NCI-H524 (cell line): ENCODE measurements around the gene SPOPL.

Experiments
- DNase-seq, 2 experiments: peaks; one replicate each; lab custom pipeline; 2025; lab: John Stamatoyannopoulos, UW

The SPOPL gene

DNA sequence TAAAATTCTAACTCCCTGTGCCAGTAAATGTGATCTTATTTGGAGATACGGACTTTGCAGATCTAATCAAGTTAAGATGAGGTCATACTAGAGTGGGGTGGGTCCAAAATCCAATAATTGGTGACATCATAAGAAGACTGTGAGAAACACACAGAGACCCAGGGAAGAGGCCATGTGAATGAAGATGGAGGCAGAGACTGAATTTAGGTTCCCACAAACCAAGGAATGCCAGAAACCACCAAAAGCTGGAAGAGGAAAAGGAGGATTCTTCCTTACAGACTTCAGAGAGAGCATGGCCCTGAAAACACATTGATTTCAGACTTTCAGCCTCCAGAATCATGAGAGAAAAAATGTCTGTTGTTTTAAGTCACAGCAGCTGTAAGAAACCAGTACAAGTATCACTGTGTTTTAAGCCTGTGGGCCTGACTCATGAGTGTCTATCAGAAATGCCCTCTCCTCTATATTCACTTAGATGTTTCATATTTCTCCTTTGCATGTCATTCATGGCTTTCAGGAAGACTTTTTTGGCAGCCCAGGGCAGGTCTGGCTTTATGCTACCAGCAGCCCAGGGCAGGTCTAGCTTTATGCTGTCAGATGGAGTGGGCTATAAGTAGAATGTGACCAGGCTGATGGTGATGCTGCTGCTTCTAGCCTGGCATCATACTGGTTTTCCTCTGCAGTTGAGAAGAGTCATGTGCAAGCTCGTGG, 100.0 kb downstream of the SPOPL start:
- no peak for DNase-seq

DNA sequence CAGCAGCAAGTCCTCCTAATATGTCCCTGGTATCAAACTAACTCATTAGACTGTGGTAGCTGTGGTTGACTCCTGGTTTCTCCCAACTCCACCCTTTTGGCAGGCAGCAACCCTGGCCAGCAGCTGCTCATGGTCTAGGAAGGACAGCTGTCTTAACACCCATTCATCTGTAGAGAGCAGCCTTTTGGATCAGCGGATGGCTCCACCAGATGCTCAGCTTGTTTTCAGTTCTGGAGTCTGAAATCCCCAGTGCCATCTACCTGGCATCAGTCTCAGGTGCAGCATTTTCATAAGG, 100.5 kb downstream of the SPOPL start:
- DNase-seq = peak in 1 of 2 experiments; percentile 68

DNA sequence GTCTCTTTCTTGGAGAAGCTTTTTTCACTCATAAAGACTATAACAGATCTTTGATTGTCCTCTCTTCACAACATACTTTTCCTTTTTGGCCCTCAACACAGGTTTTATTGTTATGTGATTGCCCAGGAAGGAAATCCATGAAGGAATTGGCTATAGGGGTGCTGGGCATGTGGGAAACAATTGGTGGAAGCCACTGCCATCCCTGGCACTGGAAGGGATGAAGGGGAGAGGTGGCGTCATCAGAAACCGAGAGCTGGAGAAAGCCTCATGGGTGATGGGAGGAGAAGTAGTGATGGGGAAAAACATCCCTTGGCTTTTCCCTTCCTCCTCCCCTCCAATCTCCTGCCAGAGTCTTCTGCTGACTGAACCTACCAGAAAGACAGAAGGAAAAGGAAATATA, 106.2 kb downstream of the SPOPL start:
- no peak for DNase-seq

DNA sequence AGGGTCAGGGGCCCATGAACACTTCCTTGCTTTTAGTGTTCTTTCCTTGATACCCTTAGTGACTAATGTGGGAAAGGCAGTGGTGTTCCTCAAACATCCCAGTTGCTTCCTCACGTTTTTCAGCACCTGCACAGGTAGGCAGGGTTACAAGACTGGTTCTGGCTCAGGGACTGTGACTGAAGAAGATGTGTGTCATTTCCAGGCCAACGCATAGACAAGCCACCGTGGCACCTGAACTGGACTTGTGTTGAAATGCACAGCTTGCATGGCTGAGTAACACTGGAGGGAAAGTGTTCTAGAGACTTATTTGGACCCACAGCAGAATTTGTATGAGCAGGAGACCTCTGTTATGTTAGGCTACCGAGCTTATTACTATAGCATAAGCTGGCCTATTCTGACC, 107.9 kb downstream of the SPOPL start:
- DNase-seq = no peak

DNA sequence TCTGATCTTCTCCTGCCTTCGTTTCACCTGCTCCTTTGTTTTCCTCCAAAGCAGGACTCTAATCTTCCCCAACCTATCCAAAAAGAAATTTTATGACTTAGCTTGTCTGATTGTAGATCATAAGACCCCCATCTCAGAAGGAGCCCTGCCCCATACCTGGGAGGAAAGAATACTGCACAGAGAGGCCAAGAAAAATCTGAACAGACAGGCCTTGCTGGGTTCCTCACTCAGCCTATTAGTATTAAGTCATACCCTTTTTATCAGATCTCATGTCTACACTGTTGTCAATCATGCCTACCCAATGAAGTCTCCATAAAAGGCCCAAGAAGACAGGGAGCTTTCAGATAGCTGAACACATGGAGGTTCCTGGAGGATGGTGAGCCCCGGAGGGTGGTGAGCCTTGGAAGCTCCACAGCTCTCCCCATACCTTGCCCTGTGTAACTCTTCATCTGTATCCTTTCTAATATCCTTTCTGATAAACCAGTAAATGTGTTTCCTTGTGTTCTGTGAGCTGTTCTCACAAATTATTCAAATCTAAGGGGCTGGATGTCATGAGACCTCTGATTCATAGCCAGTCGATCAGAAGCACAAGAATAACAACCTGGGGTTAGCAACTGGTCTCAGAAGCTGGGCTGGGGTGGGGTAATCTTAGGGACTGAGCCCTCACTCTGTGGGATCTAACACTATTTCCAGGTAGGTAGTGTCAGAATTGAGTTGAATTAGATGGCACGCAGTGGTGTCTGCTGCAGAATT, 108.8 kb downstream of the SPOPL start:
- no peak for DNase-seq

DNA sequence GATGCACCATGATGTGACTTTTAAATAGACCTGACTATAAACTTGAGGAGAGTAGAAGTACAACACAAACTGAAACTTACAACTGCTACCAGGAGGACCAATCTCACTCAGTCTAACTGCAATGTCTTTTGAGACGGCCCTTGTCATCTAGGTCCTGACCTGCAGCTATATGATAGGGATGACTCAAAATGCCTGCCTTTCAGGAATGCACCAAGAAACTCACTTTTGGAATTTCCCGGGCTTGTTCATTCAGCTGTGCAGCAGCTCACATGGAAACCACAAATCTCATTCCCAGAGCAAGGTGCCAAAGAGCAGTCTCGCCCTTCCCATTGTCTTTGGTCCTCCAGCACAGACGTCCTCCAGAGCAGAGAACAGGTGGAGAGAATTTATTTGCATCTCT, 113.7 kb downstream of the SPOPL start:
- no peak for DNase-seq

DNA sequence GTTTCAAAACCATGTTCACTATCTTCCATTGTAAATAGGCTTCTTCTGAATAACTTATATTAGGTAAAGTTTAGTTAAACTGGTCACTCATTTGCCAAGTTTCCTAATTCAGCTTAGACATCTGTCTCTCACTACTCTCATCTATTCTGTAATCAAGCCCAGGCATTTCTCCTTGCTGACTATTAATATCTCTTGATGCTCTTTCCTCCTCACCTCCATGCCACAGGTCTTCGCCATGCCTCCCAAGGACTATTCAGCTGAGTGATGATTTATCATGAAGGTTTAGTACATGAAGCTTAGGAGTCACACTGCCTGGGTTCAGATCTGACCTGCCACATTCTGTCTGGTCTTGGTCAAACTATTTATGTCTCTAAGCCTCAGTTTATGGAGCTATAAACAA, 115.5 kb downstream of the SPOPL start:
- no peak for DNase-seq

DNA sequence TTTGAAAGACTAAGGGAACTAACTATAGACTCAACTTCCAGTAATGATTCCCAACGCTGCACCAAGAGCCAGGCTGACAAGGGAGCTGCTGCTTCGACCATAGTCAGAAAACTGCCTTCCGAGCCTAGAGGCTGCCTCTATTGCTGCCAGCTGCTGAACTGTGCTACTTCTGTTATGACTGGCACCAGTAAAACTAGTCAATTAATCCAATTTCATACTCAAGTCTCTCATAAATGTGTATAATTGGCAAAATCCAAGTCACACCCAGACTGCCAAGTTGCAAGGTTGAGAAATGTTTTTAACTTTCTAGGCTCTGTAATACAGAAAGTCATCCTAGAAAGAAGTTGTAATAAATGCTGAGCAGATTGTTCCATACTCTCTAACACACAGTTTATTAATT, 117.4 kb downstream of the SPOPL start:
- DNase-seq = no peak

DNA sequence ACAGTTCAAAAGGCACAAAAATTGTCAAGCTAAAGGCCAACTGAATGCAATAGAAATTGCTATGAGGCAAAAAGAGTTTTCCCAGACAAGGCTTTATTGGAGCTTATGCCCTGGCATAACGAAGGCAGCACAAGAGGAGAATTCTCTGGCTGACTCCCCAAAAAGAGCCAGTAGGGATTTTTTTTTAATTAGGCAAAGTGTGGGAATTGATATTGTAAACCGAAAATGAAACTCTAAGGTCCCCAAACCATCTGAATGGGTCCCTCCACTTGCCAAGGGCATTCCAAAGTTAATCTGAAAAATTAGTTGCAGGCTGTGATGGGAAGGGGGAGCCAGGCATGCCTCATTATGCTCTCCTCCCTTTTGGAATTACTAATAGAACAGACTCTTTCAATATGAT, 118.9 kb downstream of the SPOPL start:
- no peak for DNase-seq

DNA sequence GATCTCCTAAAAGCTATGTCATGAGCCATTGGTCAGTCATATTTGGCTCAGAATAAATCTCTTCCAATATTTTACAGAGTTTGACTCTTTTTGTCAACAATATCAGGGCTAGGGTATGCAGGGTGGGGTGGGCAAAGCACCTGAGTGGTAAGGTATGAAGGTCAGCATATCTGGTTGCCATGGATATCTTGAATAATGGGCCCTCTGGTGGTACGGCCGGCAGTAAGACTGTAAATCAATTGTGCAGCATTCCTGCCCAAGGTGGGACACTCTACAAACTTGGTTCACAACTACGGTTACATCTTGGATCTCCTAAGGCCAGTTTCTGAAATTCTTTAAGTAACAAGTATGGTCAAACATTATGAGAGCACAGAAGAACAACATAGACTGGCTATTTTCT, 119.6 kb downstream of the SPOPL start:
- no peak for DNase-seq

DNA sequence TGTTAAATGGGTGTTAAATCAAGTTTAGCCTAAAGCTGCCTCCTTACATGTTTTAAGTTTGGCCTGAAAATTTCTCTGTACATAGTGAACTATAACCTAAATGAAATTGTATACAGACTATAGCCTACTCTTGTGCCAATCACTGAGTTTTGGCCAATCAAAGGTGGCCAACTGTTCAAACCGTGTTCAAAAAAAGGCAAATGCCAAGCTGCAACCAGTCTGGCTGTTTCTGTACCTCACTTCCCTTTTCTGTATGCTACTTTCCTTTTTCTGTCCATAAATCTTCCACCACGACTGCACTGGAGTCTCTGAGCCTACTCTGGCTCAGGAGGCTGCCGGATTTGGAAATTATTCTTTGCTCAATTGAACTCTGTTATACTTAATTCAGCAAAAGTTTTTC, 121.0 kb downstream of the SPOPL start:
- no peak for DNase-seq
